ENCODE measurements around the gene PRDM8.

The PRDM8 gene

GRCh38 chr4:80196922-80197573, at the start of gene PRDM8:
Gene PRDM8, plus strand, starts transcription at chr4:80197503. Its CDS starts 2,578 bp downstream, at chr4:80200081.
- TF ChIP-seq ZNF274 (IDR thresholded peaks at IDR 0.05; ENCODE audit: low read depth, low read length) (no peak), YY1 (IDR thresholded peaks at IDR 0.05; ENCODE audit: insufficient read depth, insufficient read length) (no peak)
- no peak for DNase-seq (ENCODE audit: low read depth, low spot score)
- H3K9ac ChIP-seq (ENCODE audit: insufficient read length, low read depth) = no peak within 1 kb of the TSS
- H3K4me1 ChIP-seq (ENCODE audit: insufficient read depth, insufficient read length) = peaks cover 1% of the 10 kb centered on the region
- peaks cover 18% of the 10 kb centered on the region for H3K9me3 ChIP-seq (ENCODE audit: insufficient read depth, low read length)
- peaks cover 100% of the 10 kb centered on the region for H3K27me3 ChIP-seq (ENCODE audit: insufficient read depth, insufficient read length)
- H3K4me3 ChIP-seq (ENCODE audit: insufficient read length, low read depth) = peak within 1 kb of the TSS; percentile 22
- H3K36me3 ChIP-seq (ENCODE audit: insufficient read depth, insufficient read length, low read length) = no peaks in the 10 kb centered on the region

- no peak for DNase-seq (ENCODE audit: low read depth, low spot score)
- H3K9me3 ChIP-seq (ENCODE audit: insufficient read depth, low read length) = no peaks in the 10 kb centered on the region
- no peak overlapping the region for H3K9ac ChIP-seq (ENCODE audit: insufficient read length, low read depth)
- no peaks in the 10 kb centered on the region for H3K27me3 ChIP-seq (ENCODE audit: insufficient read depth, insufficient read length)
- no peak overlapping the region for H3K4me3 ChIP-seq (ENCODE audit: insufficient read length, low read depth)
- no peaks in the 10 kb centered on the region for H3K36me3 ChIP-seq (ENCODE audit: insufficient read depth, insufficient read length, low read length)
- H3K4me1 ChIP-seq (ENCODE audit: insufficient read depth, insufficient read length) = no peaks in the 10 kb centered on the region
- TF ChIP-seq SUZ12 (IDR thresholded peaks at IDR 0.05; ENCODE audit: extremely low read depth, insufficient read depth, insufficient read length) (no peak), YY1 (IDR thresholded peaks at IDR 0.05; ENCODE audit: insufficient read depth, insufficient read length) (no peak), ZNF274 (IDR thresholded peaks at IDR 0.05; ENCODE audit: low read depth, low read length) (no peak)
These were observed 46.7 kb upstream of the PRDM8 start for GRCh38 chr4:80150387-80151180.

- no peaks in the 10 kb centered on the region for H3K36me3 ChIP-seq (ENCODE audit: insufficient read depth, insufficient read length, low read length)
- H3K4me3 ChIP-seq (ENCODE audit: insufficient read length, low read depth) = no peak overlapping the region
- TF ChIP-seq ZNF274 (IDR thresholded peaks at IDR 0.05; ENCODE audit: low read depth, low read length) = no peak
- TF ChIP-seq YY1 (IDR thresholded peaks at IDR 0.05; ENCODE audit: insufficient read depth, insufficient read length) = no peak
- no peak for TF ChIP-seq SUZ12 (IDR thresholded peaks at IDR 0.05; ENCODE audit: extremely low read depth, insufficient read depth, insufficient read length)
- no peak for DNase-seq (ENCODE audit: low read depth, low spot score)
- H3K9me3 ChIP-seq (ENCODE audit: insufficient read depth, low read length) = no peaks in the 10 kb centered on the region
- H3K27me3 ChIP-seq (ENCODE audit: insufficient read depth, insufficient read length) = no peaks in the 10 kb centered on the region
- H3K4me1 ChIP-seq (ENCODE audit: insufficient read depth, insufficient read length) = no peaks in the 10 kb centered on the region
- no peak overlapping the region for H3K9ac ChIP-seq (ENCODE audit: insufficient read length, low read depth)
These were observed 45.3 kb upstream of the PRDM8 start for GRCh38 chr4:80151981-80152380.

- no peaks in the 10 kb centered on the region for H3K9me3 ChIP-seq (ENCODE audit: insufficient read depth, low read length)
- H3K36me3 ChIP-seq (ENCODE audit: insufficient read depth, insufficient read length, low read length) = no peaks in the 10 kb centered on the region
- H3K9ac ChIP-seq (ENCODE audit: insufficient read length, low read depth) = no peak overlapping the region
These were observed 43.3 kb upstream of the PRDM8 start for GRCh38 chr4:80153874-80154544.

DNA sequence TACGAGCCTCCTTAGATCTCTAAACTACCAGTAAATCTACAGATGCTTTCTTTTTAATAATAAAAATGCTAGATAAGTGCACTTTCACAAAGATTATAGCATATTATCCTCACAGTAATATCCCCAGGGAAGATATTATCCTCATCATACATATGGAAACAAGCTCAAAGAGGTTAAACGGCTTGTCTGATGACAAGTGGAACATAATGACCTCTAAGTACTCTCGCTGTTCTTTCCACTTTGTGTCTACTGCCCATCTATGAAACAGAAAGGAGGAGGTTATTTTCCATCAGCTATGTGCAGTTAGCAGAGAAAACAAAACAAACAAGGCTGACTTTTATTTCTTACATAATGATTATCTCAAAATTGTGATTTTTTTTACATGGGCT, 42.8 kb upstream of the PRDM8 start:
- H3K36me3 ChIP-seq (ENCODE audit: insufficient read depth, insufficient read length, low read length) = no peaks in the 10 kb centered on the region
- no peak overlapping the region for H3K4me3 ChIP-seq (ENCODE audit: insufficient read length, low read depth)
- no peak overlapping the region for H3K9ac ChIP-seq (ENCODE audit: insufficient read length, low read depth)
- TF ChIP-seq YY1 (IDR thresholded peaks at IDR 0.05; ENCODE audit: insufficient read depth, insufficient read length) (no peak), SUZ12 (IDR thresholded peaks at IDR 0.05; ENCODE audit: extremely low read depth, insufficient read depth, insufficient read length) (no peak), ZNF274 (IDR thresholded peaks at IDR 0.05; ENCODE audit: low read depth, low read length) (no peak)
- DNase-seq (ENCODE audit: low read depth, low spot score) = no peak
- H3K27me3 ChIP-seq (ENCODE audit: insufficient read depth, insufficient read length) = no peaks in the 10 kb centered on the region
- H3K9me3 ChIP-seq (ENCODE audit: insufficient read depth, low read length) = no peaks in the 10 kb centered on the region
- H3K4me1 ChIP-seq (ENCODE audit: insufficient read depth, insufficient read length) = no peaks in the 10 kb centered on the region

More at GRCh38 chr4:80153874-80154544, 43.3 kb upstream of the PRDM8 start:
- H3K4me3 ChIP-seq (ENCODE audit: insufficient read length, low read depth) = no peak overlapping the region
- no peak for TF ChIP-seq SUZ12 (IDR thresholded peaks at IDR 0.05; ENCODE audit: extremely low read depth, insufficient read depth, insufficient read length)
- no peak for DNase-seq (ENCODE audit: low read depth, low spot score)
- no peaks in the 10 kb centered on the region for H3K27me3 ChIP-seq (ENCODE audit: insufficient read depth, insufficient read length)
- no peaks in the 10 kb centered on the region for H3K4me1 ChIP-seq (ENCODE audit: insufficient read depth, insufficient read length)

- DNase-seq (ENCODE audit: low read depth, low spot score) = no peak
- no peak overlapping the region for H3K9ac ChIP-seq (ENCODE audit: insufficient read length, low read depth)
- no peaks in the 10 kb centered on the region for H3K4me1 ChIP-seq (ENCODE audit: insufficient read depth, insufficient read length)
- H3K4me3 ChIP-seq (ENCODE audit: insufficient read length, low read depth) = no peak overlapping the region
- H3K36me3 ChIP-seq (ENCODE audit: insufficient read depth, insufficient read length, low read length) = no peaks in the 10 kb centered on the region
- no peaks in the 10 kb centered on the region for H3K9me3 ChIP-seq (ENCODE audit: insufficient read depth, low read length)
- TF ChIP-seq ZNF274 (IDR thresholded peaks at IDR 0.05; ENCODE audit: low read depth, low read length) = no peak
- no peak for TF ChIP-seq YY1 (IDR thresholded peaks at IDR 0.05; ENCODE audit: insufficient read depth, insufficient read length)
- TF ChIP-seq SUZ12 (IDR thresholded peaks at IDR 0.05; ENCODE audit: extremely low read depth, insufficient read depth, insufficient read length) = no peak
- H3K27me3 ChIP-seq (ENCODE audit: insufficient read depth, insufficient read length) = no peaks in the 10 kb centered on the region
These were observed 41.9 kb upstream of the PRDM8 start for GRCh38 chr4:80155316-80155982.

- Histone ChIP-seq H3K4me3 (ENCODE audit: insufficient read length, low read depth) (no peak overlapping the region), H3K9me3 (ENCODE audit: insufficient read depth, low read length) (no peaks in the 10 kb centered on the region), H3K27me3 (ENCODE audit: insufficient read depth, insufficient read length) (no peaks in the 10 kb centered on the region), H3K4me1 (ENCODE audit: insufficient read depth, insufficient read length) (no peaks in the 10 kb centered on the region), H3K36me3 (ENCODE audit: insufficient read depth, insufficient read length, low read length) (no peaks in the 10 kb centered on the region), H3K9ac (ENCODE audit: insufficient read length, low read depth) (no peak overlapping the region)
- TF ChIP-seq YY1 (IDR thresholded peaks at IDR 0.05; ENCODE audit: insufficient read depth, insufficient read length) = no peak
- no peak for TF ChIP-seq ZNF274 (IDR thresholded peaks at IDR 0.05; ENCODE audit: low read depth, low read length)
- no peak for TF ChIP-seq SUZ12 (IDR thresholded peaks at IDR 0.05; ENCODE audit: extremely low read depth, insufficient read depth, insufficient read length)
- no peak for DNase-seq (ENCODE audit: low read depth, low spot score)
These were observed 40.9 kb upstream of the PRDM8 start for GRCh38 chr4:80156410-80156809.

All from NT2/D1 (cell line).